Activated CD4-positive, alpha-beta T cell treated with anti-CD3 and anti-CD28 coated beads for 48 hours (primary cell): ENCODE data around the gene HIBADH.
A peak's percentile ranks its signal among the peaks of the same experiment; 100 is the strongest.
"Not testable (repeated sequence)": the region's sequence is repeated elsewhere in the genome, so short reads cannot be mapped to it uniquely, and the experiment has no call there.

Source experiments
- DNase-seq: peaks from one replicate; pipeline ENCODE4 v3.0.0-alpha.2; 2020

The HIBADH gene

GRCh38 chr7:27678617-27679260, 16.1 kb upstream of the HIBADH start:
- no peak for DNase-seq

GRCh38 chr7:27677912-27678612, 15.4 kb upstream of the HIBADH start:
- no peak for DNase-seq

GRCh38 chr7:27674126-27674525, 11.4 kb upstream of the HIBADH start:
- DNase-seq, result not testable (repeated sequence)

- no peak for DNase-seq
These were observed 9.0 kb upstream of the HIBADH start for GRCh38 chr7:27671675-27672074.

- no peak for DNase-seq
These were observed 8.0 kb upstream of the HIBADH start for GRCh38 chr7:27670676-27671075.

- no peak for DNase-seq
These were observed 7.5 kb upstream of the HIBADH start for GRCh38 chr7:27670177-27670576.

- no peak for DNase-seq
These were observed 2.8 kb upstream of the HIBADH start for GRCh38 chr7:27665531-27665930.

GRCh38 chr7:27663989-27664331, 1.3 kb upstream of the HIBADH start:
- no peak for DNase-seq

- DNase-seq, result peak; percentile 23
These were observed 733 bp downstream of the HIBADH start for GRCh38 chr7:27661811-27662489.

GRCh38 chr7:27656724-27657123, 6.0 kb downstream of the HIBADH start:
- DNase-seq, result no peak

- no peak for DNase-seq
These were observed 7.5 kb downstream of the HIBADH start for GRCh38 chr7:27655184-27655583.

- DNase-seq, result no peak
These were observed 10.2 kb downstream of the HIBADH start for GRCh38 chr7:27652518-27652917.

GRCh38 chr7:27651702-27652101, 11.0 kb downstream of the HIBADH start:
- no peak for DNase-seq

GRCh38 chr7:27650283-27650682, 12.4 kb downstream of the HIBADH start:
- no peak for DNase-seq

GRCh38 chr7:27647489-27647888, 15.2 kb downstream of the HIBADH start:
- no peak for DNase-seq

GRCh38 chr7:27647046-27647445, 15.6 kb downstream of the HIBADH start:
- no peak for DNase-seq

- DNase-seq, result no peak
These were observed 20.4 kb downstream of the HIBADH start for GRCh38 chr7:27642271-27642670.

GRCh38 chr7:27641581-27642230, 21.0 kb downstream of the HIBADH start:
- DNase-seq, result no peak

GRCh38 chr7:27640884-27641574, 21.7 kb downstream of the HIBADH start:
- no peak for DNase-seq

- DNase-seq, result no peak
These were observed 22.8 kb downstream of the HIBADH start for GRCh38 chr7:27639851-27640250.

GRCh38 chr7:27639048-27639447, 23.6 kb downstream of the HIBADH start:
- not testable (repeated sequence) for DNase-seq

- no peak for DNase-seq
These were observed 26.2 kb downstream of the HIBADH start for GRCh38 chr7:27636326-27637006.

GRCh38 chr7:27635728-27636127, 27.0 kb downstream of the HIBADH start:
- DNase-seq, result no peak
